Body of pancreas (tissue), 4 donors: ENCODE results near the gene EFCAB13.

Source experiments
- CTCF ChIP-seq, 7 experiments: fragments of 450-650 bp in 4 of 7; fragments of 200-600 bp in 3 of 7; sonication (generic) in 3 of 7; IDR thresholded peaks; one replicate each; pipeline ENCODE4 v1.5.1; 2016 to 2019; ENCODE audit warnings: antibody characterized with exemption in 7 of 7
- POLR2A ChIP-seq, 3 donors: fragments of 450-650 bp; IDR thresholded peaks; one replicate each; pipeline ENCODE4 v1.6.1; 2016; ENCODE audit warnings: antibody characterized with exemption in 3 of 3, mild to moderate bottlenecking in 2 of 3

- no peak for TF ChIP-seq CTCF (IDR thresholded peaks at IDR 0.05)
- no peak for TF ChIP-seq POLR2A (IDR thresholded peaks at IDR 0.05)
These were observed 81.1 kb downstream of the EFCAB13 start for GRCh38 chr17:47404875-47405274.
